LNCaP clone FGC (cell line): ENCODE results near the gene KDF1.
"Not testable (repeated sequence)": the region's sequence is repeated elsewhere in the genome, so short reads cannot be mapped to it uniquely, and the experiment has no call there.

Source experiments
- DNase-seq: peaks from one replicate; pipeline ENCODE4 v3.0.0-alpha.2; 2011; ENCODE audit warnings: low read depth
- H3K4me3 ChIP-seq: 2 replicates; pipeline ENCODE4 v1.5.1; 2011; ENCODE audit warnings: mild to moderate bottlenecking, low read depth, low read length, control low read depth
- CTCF ChIP-seq: IDR thresholded peaks from 2 replicates; pipeline ENCODE4 v1.5.1; 2012; ENCODE audit warnings: mild to moderate bottlenecking; ENCODE audit not compliant: control insufficient read depth, insufficient read depth; ENCODE audit errors: extremely low read depth

Gene KDF1

DNA sequence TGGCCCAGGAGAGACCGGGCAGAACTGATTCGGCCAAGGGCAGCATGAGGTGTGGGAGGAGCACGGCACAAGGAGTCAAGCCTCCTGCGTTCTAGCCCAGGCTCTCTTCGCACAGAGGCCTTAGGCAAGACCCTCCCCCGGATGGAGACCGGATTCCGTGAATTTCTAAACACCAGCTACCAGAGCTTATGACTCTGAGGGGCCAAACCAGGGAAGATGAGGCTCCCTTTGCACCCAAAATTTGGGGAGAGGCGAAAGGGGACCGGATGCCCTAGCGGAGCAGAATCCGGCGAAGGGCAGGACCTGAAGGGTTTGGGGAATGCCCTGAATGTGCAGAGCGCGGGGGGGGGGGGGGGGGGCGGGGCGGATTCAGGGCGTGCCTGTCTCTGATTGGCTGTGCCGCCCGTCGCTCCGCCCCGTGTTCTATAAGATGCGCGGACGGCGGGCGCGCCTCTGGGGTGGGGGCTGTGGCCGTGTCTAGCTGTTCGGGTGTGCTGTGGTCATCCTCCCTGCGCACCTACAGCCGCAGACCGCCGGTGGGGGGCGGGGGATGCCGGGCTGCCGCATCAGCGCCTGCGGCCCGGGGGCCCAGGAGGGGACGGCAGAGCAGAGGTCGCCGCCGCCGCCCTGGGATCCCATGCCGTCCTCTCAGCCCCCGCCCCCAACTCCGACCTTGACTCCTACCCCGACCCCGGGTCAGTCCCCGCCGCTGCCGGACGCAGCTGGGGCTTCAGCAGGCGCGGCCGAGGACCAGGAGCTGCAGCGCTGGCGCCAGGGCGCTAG, 33.2 kb upstream of the KDF1 start, which contains the start of gene TRNP1:
Gene TRNP1, plus strand, starts transcription at position 456 of the 783 bp plus-strand sequence. Its CDS starts 95 bp downstream, at position 551.
- TF ChIP-seq CTCF, result no peak
- peak within 1 kb of the TSS; percentile 59 for H3K4me3 ChIP-seq
- no peak for DNase-seq

DNA sequence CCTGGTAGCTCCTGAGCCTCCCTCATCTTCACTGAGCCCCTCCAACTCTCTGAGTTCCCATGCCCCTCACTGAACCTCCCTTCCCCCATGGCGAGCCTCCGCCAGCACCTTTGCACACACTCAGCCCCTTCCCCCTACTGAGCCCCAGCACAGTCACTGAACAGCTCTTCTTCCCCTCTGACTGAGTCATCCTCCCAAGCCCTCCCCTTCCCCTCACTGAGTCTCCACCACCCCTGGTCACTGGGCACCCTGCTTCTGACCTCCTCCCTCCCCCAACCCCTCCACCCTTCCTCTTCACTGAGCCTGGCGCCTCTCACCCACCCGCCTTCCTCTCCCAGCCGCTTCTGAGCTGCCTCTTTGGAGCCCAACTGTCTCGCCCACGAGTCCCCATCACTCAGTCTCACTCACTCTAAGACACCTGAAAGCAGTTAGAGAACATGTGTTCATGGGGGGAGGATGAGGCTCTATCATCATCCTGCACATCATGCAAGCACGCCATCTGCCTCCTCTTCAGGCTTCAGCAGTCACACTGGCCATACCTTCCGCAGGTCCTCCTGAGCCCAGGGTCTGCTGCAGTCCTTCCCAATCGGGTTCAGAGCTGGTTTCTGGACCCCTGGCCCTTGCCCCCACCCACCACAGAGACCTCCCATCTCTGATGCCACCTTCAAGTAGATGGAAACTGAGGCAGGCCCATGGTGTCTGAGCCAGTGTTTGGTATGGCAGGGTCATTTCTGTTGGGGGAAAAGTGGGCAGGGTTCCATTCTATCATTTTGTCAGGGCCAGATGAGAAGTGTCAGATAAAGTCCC, 31.2 kb upstream of the KDF1 start:
- no peak for DNase-seq
- H3K4me3 ChIP-seq, result no peak overlapping the region
- no peak for TF ChIP-seq CTCF

- not testable (repeated sequence) for DNase-seq, H3K4me3 ChIP-seq
These were observed 29.3 kb upstream of the KDF1 start for GRCh38 chr1:26989403-26990109.

DNA sequence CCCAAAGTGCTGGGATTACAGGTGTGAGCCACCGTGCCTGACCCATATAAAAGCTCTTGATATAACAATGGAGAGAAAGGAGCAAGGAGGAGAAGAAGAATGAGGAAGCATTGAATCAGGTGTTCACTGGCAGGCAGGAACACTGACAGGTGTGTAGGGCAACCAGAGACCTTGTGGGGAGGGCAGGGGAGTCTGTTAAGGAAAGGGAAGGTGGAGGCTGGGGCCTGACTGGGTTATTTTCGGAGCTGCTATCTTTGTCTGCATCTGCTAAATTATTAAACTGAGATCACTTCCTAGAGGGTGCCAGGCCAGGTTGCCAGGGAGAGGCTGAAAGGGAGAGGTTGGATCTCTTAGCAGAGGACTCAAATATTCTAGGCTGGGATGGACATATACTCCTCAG, 26.4 kb upstream of the KDF1 start:
- no peak for TF ChIP-seq CTCF
- no peak overlapping the region for H3K4me3 ChIP-seq
- DNase-seq, result no peak

DNA sequence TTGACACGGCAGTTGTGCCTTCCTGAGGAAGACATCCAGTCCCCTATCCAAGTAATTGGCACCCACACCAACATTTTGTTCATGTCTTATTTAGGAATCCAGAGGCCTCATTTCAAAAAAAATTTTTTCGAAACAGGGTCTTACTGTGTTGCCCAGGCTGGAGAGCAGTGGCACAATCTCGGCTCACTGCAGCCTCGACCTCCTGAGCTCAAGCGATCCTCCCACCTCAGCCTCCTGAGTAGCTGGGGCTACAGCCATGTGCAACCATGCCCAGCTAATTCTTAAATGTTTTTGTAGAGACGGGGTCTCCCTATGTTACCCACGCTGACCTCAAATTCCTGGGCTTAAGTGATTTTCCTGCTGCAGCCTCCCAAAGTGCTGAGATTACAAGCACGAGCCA, 24.0 kb upstream of the KDF1 start:
- H3K4me3 ChIP-seq, result no peak overlapping the region
- DNase-seq, result no peak
- TF ChIP-seq CTCF, result no peak

DNA sequence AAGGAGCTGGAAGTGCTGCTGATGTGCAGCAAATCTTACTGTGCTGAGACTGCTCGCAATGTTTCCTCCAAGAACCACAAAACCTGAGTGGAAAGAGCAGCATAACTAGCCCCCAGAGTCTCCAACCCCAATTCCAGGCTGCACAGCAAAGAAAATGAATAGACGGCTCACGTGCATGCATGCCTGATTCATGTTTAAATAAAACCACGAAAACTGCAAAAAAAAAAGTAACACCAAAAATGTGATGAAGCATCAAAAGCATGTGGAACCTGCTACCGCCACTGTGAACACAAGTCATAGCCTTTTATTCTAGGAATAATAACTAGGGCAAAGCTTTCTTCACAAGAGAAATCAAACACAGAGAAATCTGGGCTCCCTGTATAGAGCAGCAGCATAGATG, 23.6 kb upstream of the KDF1 start:
- no peak overlapping the region for H3K4me3 ChIP-seq
- TF ChIP-seq CTCF, result no peak
- no peak for DNase-seq
